ENCODE data around the gene SFMBT1.

Gene SFMBT1

DNA sequence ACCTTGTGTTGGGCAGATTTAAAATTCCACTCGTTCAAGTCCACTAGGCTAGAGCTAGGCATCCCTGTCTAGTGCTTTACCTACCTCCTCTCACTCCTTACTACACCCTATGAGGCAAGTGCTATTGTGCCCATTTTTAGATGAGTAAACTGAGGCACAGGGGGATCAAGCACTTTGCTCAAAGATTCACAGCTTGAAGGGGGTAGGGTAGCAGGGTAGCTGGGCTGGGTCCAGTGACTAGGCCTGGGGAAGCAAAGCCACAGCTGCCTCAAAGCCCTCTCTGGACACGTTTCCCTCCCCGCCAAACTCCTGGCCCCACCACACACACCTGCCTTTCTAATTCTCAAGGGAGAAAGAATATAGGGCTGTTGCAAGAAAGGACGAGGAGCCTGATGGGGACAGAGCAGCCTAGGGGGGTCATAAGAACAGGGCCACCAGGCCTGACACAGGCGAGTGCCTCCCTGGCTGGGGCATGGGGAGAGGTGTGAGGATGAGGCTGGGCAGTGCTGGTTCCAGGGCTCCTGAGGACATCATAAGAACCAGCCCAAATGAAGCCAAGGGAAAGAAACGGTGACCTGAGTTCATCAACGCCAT, 34.8 kb upstream of the SFMBT1 start:
- Histone ChIP-seq H3K36me3 (ENCODE audit: control insufficient read depth in 1 of 2, insufficient read depth in 2 of 2, low read length in 2 of 2) (peaks cover 0 to 9% of the 10 kb centered on the region in 2 donors), H3K4me1 (ENCODE audit: control insufficient read depth in 1 of 2, insufficient read depth in 2 of 2, low read length in 2 of 2) (peaks cover 3 to 9% of the 10 kb centered on the region in 2 donors), H3K27me3 (ENCODE audit: low read depth, low read length) (no peaks in the 10 kb centered on the region), H3K4me3 (ENCODE audit: low read depth in 1 of 2, low read length in 2 of 2) (no peak overlapping the region), H3K27ac (ENCODE audit: low read length) (no peak overlapping the region), H3K9me3 (ENCODE audit: control insufficient read depth in 1 of 2, low read length in 2 of 2) (no peaks in the 10 kb centered on the region)

DNA sequence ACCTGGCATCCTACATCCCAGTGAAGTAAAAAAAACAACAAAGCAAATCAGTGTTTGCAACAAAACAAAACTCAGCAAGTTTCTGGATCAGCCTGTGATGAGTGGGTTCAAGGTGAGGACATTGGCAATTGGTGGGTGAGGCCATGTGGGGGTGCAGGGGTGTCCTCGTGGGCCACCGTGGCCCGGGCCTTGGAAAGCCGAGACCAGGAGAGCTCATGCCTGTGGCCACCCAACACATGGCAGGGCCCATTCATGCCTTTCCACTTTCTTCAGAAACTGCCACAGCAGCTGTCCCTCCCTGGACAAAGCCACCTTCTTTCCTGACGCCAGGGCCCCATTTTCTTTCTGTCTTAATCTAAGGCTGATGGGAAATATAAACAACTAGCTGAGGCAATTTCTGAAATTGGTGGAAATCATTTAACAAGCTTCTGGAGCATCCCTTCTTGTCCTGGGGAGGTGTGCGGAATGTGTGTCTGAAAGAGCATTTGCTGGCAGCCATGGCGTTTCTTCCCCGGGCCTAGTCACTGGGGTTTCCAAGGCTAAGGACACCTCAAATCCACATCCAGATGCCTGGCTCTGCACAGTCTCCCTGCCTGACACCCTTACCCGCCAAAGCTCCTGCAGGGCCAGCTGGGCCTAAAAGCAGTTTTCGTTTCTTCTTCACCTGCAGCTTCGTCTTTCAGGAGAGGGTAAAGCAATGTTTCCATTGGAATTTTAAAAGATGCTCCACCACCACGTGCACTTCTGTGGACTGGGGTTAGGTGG, 34.1 kb upstream of the SFMBT1 start:
- peaks cover 3 to 9% of the 10 kb centered on the region in 2 donors for H3K4me1 ChIP-seq (ENCODE audit: control insufficient read depth in 1 of 2, insufficient read depth in 2 of 2, low read length in 2 of 2)
- no peak overlapping the region for H3K4me3 ChIP-seq (ENCODE audit: low read depth in 1 of 2, low read length in 2 of 2)
- H3K9me3 ChIP-seq (ENCODE audit: control insufficient read depth in 1 of 2, low read length in 2 of 2) = no peaks in the 10 kb centered on the region
- H3K27me3 ChIP-seq (ENCODE audit: low read depth, low read length) = no peaks in the 10 kb centered on the region
- no peak overlapping the region for H3K27ac ChIP-seq (ENCODE audit: low read length)
- peaks cover 0 to 14% of the 10 kb centered on the region in 2 donors for H3K36me3 ChIP-seq (ENCODE audit: control insufficient read depth in 1 of 2, insufficient read depth in 2 of 2, low read length in 2 of 2)

DNA sequence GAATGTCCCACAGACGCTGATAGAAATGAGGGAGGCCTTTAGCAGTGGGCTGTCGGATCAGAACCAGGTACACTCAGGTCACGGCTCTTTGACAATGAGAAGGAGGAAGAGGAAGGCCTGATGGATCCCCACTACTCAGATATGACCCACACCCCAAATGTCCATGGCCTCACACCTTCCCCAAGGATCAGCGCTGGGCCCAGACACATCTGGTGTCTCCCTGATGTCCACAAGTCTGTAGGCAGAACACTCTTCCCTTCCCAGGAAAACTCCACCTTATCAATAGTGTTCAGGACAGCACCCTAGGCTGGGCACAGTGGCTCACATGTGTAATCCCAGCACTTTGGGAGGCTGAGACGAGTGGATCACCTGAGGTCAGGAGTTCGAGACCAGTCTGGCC, 33.3 kb upstream of the SFMBT1 start:
- peaks cover 0 to 14% of the 10 kb centered on the region in 2 donors for H3K36me3 ChIP-seq (ENCODE audit: control insufficient read depth in 1 of 2, insufficient read depth in 2 of 2, low read length in 2 of 2)
- H3K9me3 ChIP-seq (ENCODE audit: control insufficient read depth in 1 of 2, low read length in 2 of 2) = no peaks in the 10 kb centered on the region
- no peak overlapping the region for H3K4me3 ChIP-seq (ENCODE audit: low read depth in 1 of 2, low read length in 2 of 2)
- peaks cover 3 to 9% of the 10 kb centered on the region in 2 donors for H3K4me1 ChIP-seq (ENCODE audit: control insufficient read depth in 1 of 2, insufficient read depth in 2 of 2, low read length in 2 of 2)
- H3K27ac ChIP-seq (ENCODE audit: low read length) = no peak overlapping the region
- no peaks in the 10 kb centered on the region for H3K27me3 ChIP-seq (ENCODE audit: low read depth, low read length)

DNA sequence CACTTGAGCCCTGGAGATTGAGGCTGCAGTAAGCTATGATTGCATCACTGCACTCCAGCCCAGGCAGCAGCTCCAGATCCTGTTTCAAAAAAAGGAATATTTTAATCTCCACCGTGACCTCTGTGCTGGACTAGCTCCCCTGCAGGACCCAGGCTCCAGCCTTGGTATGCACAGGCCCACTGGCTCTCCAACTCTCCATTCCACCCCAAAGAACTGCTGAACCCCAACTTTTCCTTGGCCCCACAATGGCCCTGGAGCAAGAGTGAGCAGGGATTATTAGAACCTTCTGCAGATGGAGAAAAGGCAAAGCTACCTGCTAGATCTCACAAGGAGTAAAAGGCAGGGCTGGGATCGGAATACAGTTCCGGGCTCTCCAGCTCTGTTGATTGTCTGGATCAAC, 32.8 kb upstream of the SFMBT1 start:
- peaks cover 2 to 8% of the 10 kb centered on the region in 2 donors for H3K4me1 ChIP-seq (ENCODE audit: control insufficient read depth in 1 of 2, insufficient read depth in 2 of 2, low read length in 2 of 2)
- H3K27me3 ChIP-seq (ENCODE audit: low read depth, low read length) = no peaks in the 10 kb centered on the region
- no peaks in the 10 kb centered on the region for H3K9me3 ChIP-seq (ENCODE audit: control insufficient read depth in 1 of 2, low read length in 2 of 2)
- peaks cover 0 to 14% of the 10 kb centered on the region in 2 donors for H3K36me3 ChIP-seq (ENCODE audit: control insufficient read depth in 1 of 2, insufficient read depth in 2 of 2, low read length in 2 of 2)
- H3K4me3 ChIP-seq (ENCODE audit: low read depth in 1 of 2, low read length in 2 of 2) = no peak overlapping the region
- no peak overlapping the region for H3K27ac ChIP-seq (ENCODE audit: low read length)

DNA sequence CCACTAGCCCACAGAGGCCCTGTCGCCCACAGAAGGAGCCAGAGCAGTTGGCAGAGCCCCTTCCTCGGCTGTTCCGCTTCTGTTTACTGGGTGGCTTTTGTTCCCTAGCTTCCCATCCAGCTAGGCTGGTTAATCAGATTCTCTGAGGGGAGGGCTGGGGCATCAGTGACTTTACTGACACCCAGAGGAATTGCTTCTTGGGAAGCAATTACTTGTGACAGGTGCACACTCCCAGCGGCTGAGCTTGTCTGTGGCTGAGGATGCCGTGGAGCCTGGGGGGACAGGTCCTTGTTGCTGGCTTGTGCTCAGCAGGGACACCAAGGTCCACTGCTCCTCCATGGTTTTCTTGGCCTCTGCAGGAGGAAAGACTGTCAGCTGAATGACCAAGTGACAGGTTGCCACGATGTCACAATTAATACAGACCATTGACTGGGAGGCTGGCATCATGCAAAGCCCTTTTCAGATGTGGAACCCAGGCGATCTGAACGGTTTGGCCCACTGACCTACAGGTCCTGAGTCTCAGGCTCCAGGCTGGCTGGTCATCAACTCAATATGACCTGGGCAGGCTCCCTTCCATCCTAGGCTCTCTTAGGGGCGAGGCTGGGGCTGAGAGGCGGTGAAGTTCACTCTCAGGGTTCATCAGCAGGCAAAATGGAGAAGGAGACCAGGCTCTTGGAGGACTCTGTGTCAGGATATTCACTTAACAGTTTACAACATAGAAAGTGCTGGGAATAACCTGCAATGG, 31.8 kb upstream of the SFMBT1 start:
- Histone ChIP-seq H3K9me3 (ENCODE audit: control insufficient read depth in 1 of 2, low read length in 2 of 2) (no peaks in the 10 kb centered on the region), H3K4me3 (ENCODE audit: low read depth in 1 of 2, low read length in 2 of 2) (no peak overlapping the region), H3K4me1 (ENCODE audit: control insufficient read depth in 1 of 2, insufficient read depth in 2 of 2, low read length in 2 of 2) (peaks cover 0 to 7% of the 10 kb centered on the region in 2 donors), H3K27me3 (ENCODE audit: low read depth, low read length) (no peaks in the 10 kb centered on the region), H3K27ac (ENCODE audit: low read length) (no peak overlapping the region), H3K36me3 (ENCODE audit: control insufficient read depth in 1 of 2, insufficient read depth in 2 of 2, low read length in 2 of 2) (peaks cover 0 to 14% of the 10 kb centered on the region in 2 donors)

DNA sequence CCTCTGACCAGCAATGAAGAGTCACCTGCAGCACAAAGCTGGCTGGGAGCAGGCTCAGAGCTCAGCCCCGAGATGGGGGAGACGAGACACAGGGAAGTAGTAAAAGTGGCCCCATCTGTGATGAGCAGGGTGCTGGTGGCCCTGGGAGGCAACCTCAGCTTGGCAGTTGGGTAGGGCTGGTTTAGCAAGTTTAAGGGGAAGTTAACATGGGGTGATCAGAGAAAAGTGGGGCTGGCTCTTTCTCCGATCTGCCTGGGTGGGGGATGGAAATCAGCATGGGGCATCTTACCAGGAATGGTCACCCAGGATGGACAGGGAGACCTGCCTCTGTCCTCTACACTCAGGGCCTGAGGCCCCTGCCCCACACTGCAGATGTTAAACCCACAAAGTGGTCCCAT, 29.9 kb upstream of the SFMBT1 start:
- Histone ChIP-seq H3K4me3 (ENCODE audit: low read depth in 1 of 2, low read length in 2 of 2) (no peak overlapping the region), H3K27ac (ENCODE audit: low read length) (no peak overlapping the region), H3K27me3 (ENCODE audit: low read depth, low read length) (no peaks in the 10 kb centered on the region), H3K4me1 (ENCODE audit: control insufficient read depth in 1 of 2, insufficient read depth in 2 of 2, low read length in 2 of 2) (peaks cover 5 to 13% of the 10 kb centered on the region in 2 donors), H3K36me3 (ENCODE audit: control insufficient read depth in 1 of 2, insufficient read depth in 2 of 2, low read length in 2 of 2) (peaks cover 0 to 14% of the 10 kb centered on the region in 2 donors), H3K9me3 (ENCODE audit: control insufficient read depth in 1 of 2, low read length in 2 of 2) (no peaks in the 10 kb centered on the region)

DNA sequence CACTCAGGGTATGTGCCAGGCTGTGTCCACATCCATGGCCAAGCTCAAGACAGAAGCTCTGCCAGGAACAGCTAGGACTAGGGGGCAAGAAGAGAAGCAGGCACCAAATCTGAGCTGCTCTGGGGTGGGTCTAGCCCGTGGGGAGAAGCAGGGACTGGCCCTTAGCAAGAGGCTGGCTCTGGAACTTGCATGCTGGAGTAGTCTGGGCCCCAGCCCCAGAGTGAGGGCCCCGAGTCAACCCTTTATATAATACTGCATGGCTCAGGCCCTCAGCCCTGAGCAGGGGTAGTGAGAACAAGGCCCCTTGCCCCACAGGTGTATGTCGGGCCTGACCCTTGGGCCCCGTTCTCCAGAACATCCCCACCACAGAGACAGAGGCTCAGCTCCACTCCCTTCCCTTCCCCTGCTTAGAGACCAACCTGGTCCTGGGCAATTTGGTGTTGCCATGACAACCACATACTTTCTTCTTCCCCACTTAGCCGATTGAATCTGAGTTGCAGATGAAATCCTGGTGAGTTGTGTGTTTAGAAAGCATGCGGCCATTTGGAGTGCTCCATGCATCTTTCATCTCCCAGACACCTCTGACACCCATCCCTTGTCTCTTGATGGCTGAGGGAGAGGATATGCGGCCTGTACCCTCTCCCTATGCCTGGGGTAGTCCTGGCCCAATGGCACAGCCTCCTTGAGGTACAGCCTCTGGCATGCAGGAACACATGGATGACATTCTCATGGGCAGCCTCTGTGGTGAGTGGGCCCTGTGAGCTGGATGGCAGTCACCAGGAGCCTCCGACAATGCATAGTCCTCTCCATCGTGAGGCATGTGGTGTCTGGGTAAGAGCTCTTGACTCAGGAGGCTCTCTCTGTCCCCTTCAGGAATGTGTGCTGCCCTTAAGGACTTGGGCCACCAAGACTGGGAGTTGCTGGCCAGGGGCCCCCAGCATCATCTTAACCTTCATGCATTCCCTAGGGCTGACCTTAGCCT, 29.2 kb upstream of the SFMBT1 start:
- H3K4me1 ChIP-seq (ENCODE audit: control insufficient read depth in 1 of 2, insufficient read depth in 2 of 2, low read length in 2 of 2) = peaks cover 5 to 13% of the 10 kb centered on the region in 2 donors
- H3K4me3 ChIP-seq (ENCODE audit: low read depth in 1 of 2, low read length in 2 of 2) = no peak overlapping the region
- no peaks in the 10 kb centered on the region for H3K27me3 ChIP-seq (ENCODE audit: low read depth, low read length)
- no peaks in the 10 kb centered on the region for H3K9me3 ChIP-seq (ENCODE audit: control insufficient read depth in 1 of 2, low read length in 2 of 2)
- H3K27ac ChIP-seq (ENCODE audit: low read length) = no peak overlapping the region
- peaks cover 0 to 14% of the 10 kb centered on the region in 2 donors for H3K36me3 ChIP-seq (ENCODE audit: control insufficient read depth in 1 of 2, insufficient read depth in 2 of 2, low read length in 2 of 2)

DNA sequence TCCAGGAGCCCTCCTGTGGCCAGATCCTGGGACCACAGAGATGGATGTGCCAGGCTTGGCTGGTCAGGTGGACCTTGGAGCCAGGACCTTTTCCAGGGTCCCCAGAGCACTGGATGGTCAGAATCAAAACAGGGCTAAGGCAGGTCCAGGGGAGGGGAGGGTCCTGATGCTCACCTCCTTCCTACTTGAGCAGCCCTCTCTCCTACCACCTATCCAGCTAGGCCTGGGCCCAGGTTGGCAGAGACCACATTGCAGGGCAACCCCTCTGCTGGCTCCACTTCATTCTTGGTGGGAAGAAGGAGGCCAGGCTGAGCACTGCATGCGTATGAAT, 28.5 kb upstream of the SFMBT1 start:
- peaks cover 0 to 14% of the 10 kb centered on the region in 2 donors for H3K36me3 ChIP-seq (ENCODE audit: control insufficient read depth in 1 of 2, insufficient read depth in 2 of 2, low read length in 2 of 2)
- peaks cover 5 to 13% of the 10 kb centered on the region in 2 donors for H3K4me1 ChIP-seq (ENCODE audit: control insufficient read depth in 1 of 2, insufficient read depth in 2 of 2, low read length in 2 of 2)
- no peak overlapping the region for H3K27ac ChIP-seq (ENCODE audit: low read length)
- no peaks in the 10 kb centered on the region for H3K9me3 ChIP-seq (ENCODE audit: control insufficient read depth in 1 of 2, low read length in 2 of 2)
- H3K27me3 ChIP-seq (ENCODE audit: low read depth, low read length) = no peaks in the 10 kb centered on the region
- H3K4me3 ChIP-seq (ENCODE audit: low read depth in 1 of 2, low read length in 2 of 2) = no peak overlapping the region

DNA sequence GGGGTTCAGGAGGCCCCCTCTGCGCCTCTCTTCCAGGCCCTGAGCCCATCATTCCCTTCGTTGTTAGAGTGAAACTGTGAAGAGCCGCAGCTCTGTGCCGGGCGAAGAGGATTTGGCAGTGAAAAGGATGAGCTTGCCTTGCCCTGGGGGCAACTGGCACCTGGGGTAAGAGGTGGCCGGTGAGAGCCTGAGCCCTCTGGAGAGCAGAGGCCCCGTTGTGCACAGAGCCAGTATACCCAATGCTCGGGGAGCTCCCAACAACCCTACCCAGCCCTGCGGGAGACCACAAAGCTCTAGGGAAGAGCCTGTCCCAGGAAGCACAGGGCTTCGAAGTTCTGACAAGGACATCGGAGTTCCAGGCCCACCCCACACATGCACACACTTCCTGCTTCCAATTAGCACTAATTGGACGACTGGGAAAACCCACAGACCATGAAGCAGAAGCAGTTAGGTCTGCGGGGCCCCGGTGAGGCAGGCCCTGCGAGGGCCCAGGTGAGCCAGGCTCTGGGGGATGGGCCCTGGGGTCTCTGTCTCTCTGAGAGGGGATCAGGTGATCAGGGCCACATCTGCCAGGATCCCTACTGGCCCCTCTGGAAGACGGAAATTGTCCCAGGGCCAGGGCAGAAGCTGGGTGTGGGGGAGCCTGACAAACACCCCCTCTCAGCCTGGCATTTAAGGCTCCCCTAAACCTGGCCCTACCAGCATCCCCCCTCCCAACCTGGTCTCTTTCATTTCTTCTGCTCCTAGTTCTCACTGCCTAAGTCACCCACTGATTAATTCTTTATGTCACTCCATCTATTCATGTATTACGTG, 27.9 kb upstream of the SFMBT1 start:
- Histone ChIP-seq H3K27me3 (ENCODE audit: low read depth, low read length) (no peaks in the 10 kb centered on the region), H3K27ac (ENCODE audit: low read length) (no peak overlapping the region), H3K4me3 (ENCODE audit: low read depth in 1 of 2, low read length in 2 of 2) (peak overlapping the region; percentile 93 to 94), H3K9me3 (ENCODE audit: control insufficient read depth in 1 of 2, low read length in 2 of 2) (no peaks in the 10 kb centered on the region), H3K36me3 (ENCODE audit: control insufficient read depth in 1 of 2, insufficient read depth in 2 of 2, low read length in 2 of 2) (peaks cover 0 to 14% of the 10 kb centered on the region in 2 donors), H3K4me1 (ENCODE audit: control insufficient read depth in 1 of 2, insufficient read depth in 2 of 2, low read length in 2 of 2) (peaks cover 5 to 13% of the 10 kb centered on the region in 2 donors)

Measured in muscle layer of duodenum (tissue), 2 donors.